Measurements from ENCODE around the gene NPAS3.

GRCh38 chr14:33699300-33699983 lies 760.8 kb downstream of the NPAS3 start:
- no peak for TF ChIP-seq TSHZ1 (tag by site-specific recombination; IDR thresholded peaks at IDR 0.05; ENCODE audit: borderline replicate concordance)
- no peak for TF ChIP-seq ZNF292 (tag by site-specific recombination; IDR thresholded peaks at IDR 0.05; ENCODE audit: borderline replicate concordance, low read depth)
- TF ChIP-seq CTCF (tag by site-specific recombination; IDR thresholded peaks at IDR 0.05): no peak
- no peak for TF ChIP-seq ZNF837 (tag by site-specific recombination; IDR thresholded peaks at IDR 0.05)
- no peak for TF ChIP-seq ZBTB8A (tag by site-specific recombination; IDR thresholded peaks at IDR 0.05)
- TF ChIP-seq ZNF175 (tag by site-specific recombination; IDR thresholded peaks at IDR 0.05): no peak
- TF ChIP-seq ZSCAN30 (tag by site-specific recombination; IDR thresholded peaks at IDR 0.05): no peak
- no peak for TF ChIP-seq ZEB2 (tag by site-specific recombination; IDR thresholded peaks at IDR 0.05)
- no peak for TF ChIP-seq ZFP3 (tag by site-specific recombination; IDR thresholded peaks at IDR 0.05; ENCODE audit: low read depth)
- TF ChIP-seq ZNF488 (tag by site-specific recombination; IDR thresholded peaks at IDR 0.05): no peak
- no peak for TF ChIP-seq ZNF133 (tag by site-specific recombination; IDR thresholded peaks at IDR 0.05)
- TF ChIP-seq ZBTB7A (tag by site-specific recombination; IDR thresholded peaks at IDR 0.05; ENCODE audit: low read depth): no peak
- TF ChIP-seq SCRT2 (tag by site-specific recombination; IDR thresholded peaks at IDR 0.05): no peak
